Measurements from ENCODE around the gene WDR46.

Gene WDR46

DNA sequence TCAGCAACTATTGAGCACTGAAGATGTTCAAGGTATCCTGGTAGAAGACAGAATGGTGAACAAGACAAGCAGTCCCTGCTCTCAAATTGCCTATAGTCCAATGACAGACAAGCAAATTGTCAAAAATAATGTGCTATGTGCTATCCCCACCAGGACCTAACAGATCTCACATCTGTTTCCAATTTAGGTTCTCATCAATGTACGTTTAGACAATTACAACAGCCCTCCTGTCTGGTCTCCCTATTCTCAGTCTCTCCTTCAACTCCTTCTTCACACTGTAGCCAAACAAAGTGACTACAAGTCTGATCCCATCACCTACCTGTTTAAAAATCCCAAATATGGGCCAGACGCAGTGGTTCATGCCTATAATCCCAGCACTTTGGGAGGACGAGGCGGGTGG, 17.3 kb upstream of the WDR46 start:
- H3K4me3 ChIP-seq (ENCODE audit: low read depth, low read length) = no peak overlapping the region
- no peak for TF ChIP-seq POLR2A (IDR thresholded peaks at IDR 0.05; ENCODE audit: extremely low read depth, insufficient read length)
- TF ChIP-seq, protein P1, sequence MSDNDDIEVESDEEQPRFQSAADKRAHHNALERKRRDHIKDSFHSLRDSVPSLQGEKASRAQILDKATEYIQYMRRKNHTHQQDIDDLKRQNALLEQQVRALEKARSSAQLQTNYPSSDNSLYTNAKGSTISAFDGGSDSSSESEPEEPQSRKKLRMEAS (IDR thresholded peaks at IDR 0.05; ENCODE audit: low read depth, low read length) = no peak
- no peak for TF ChIP-seq MYC (IDR thresholded peaks at IDR 0.05; ENCODE audit: low read depth, low read length)
- TF ChIP-seq, protein P2, sequence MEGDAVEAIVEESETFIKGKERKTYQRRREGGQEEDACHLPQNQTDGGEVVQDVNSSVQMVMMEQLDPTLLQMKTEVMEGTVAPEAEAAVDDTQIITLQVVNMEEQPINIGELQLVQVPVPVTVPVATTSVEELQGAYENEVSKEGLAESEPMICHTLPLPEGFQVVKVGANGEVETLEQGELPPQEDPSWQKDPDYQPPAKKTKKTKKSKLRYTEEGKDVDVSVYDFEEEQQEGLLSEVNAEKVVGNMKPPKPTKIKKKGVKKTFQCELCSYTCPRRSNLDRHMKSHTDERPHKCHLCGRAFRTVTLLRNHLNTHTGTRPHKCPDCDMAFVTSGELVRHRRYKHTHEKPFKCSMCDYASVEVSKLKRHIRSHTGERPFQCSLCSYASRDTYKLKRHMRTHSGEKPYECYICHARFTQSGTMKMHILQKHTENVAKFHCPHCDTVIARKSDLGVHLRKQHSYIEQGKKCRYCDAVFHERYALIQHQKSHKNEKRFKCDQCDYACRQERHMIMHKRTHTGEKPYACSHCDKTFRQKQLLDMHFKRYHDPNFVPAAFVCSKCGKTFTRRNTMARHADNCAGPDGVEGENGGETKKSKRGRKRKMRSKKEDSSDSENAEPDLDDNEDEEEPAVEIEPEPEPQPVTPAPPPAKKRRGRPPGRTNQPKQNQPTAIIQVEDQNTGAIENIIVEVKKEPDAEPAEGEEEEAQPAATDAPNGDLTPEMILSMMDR (IDR thresholded peaks at IDR 0.05; ENCODE audit: low read depth, low read length) = no peak
- DNase-seq (ENCODE audit: low read depth) = no peak

DNA sequence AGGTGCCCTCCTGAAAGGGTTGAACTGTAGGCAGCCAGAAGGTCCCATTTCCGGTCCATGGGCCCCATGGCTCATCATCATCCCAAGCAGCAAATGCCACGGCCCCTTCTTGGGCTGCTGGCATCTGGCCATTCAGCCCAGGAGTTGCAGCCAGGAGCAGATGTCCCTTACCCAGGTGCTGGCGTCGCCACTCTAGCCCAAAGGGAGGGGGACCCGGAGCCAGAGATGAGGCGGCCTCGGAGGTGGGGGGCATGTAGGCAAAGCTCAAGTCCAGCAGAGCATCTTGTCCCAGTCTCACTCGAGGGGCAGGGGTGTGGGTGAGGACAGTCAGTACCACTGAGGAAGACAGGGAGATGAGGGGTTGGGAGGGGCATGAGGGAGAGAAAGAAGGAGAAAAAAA, 16.0 kb upstream of the WDR46 start:
- no peak overlapping the region for H3K4me3 ChIP-seq (ENCODE audit: low read depth, low read length)
- no peak for DNase-seq (ENCODE audit: low read depth)
- TF ChIP-seq MYC (IDR thresholded peaks at IDR 0.05; ENCODE audit: low read depth, low read length) = no peak
- TF ChIP-seq, protein P1 (IDR thresholded peaks at IDR 0.05; ENCODE audit: low read depth, low read length) = no peak
- no peak for TF ChIP-seq POLR2A (IDR thresholded peaks at IDR 0.05; ENCODE audit: extremely low read depth, insufficient read length)
- TF ChIP-seq, protein P2 (IDR thresholded peaks at IDR 0.05; ENCODE audit: low read depth, low read length) = no peak

DNA sequence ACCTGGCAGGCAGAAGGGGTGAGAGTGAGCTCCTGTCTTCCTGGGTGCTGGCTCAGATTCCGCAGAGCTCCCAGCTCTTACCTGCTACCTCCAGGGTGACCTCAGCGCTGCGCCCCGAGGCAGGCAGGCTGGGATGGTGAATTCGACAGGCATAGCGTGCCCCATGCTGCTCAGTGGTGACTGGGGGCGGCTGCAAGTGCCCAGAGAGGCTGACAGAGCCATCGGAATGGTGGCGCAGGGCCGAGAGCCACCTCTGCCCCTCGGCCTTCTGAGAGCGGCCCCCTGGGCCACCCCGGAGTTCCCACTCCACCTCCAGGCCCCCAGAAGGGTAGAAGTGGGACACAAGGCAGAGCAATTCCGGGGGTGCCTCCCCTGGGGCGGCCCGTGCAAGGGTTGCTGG, 15.2 kb upstream of the WDR46 start:
- no peak for DNase-seq (ENCODE audit: low read depth)

DNA sequence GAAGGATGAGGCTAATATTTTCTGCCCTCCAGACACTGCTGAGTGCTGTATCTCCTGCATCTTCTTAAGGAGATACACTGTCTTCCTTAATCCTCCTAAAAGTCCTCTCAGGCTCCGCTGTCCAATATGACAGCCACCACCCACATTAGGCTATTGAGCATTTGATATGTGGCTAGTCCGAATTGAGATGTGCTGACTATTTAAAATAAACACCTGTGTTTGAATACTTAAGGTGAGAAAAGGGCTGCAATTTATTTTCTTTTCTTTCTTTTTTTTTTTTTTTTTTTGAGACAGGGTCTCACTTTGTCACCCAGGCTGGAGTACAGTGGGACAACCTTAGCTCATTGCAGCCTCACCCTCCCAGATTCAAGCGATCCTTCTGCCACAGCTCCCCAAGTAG, 12.8 kb upstream of the WDR46 start:
- DNase-seq (ENCODE audit: low read depth) = no peak
- no peak overlapping the region for H3K4me3 ChIP-seq (ENCODE audit: low read depth, low read length)
- TF ChIP-seq POLR2A (IDR thresholded peaks at IDR 0.05; ENCODE audit: extremely low read depth, insufficient read length) = no peak
- TF ChIP-seq, protein P1 (IDR thresholded peaks at IDR 0.05; ENCODE audit: low read depth, low read length) = no peak
- TF ChIP-seq MYC (IDR thresholded peaks at IDR 0.05; ENCODE audit: low read depth, low read length) = no peak
- TF ChIP-seq, protein P2 (IDR thresholded peaks at IDR 0.05; ENCODE audit: low read depth, low read length) = no peak

More for the DNA sequence above, 15.2 kb upstream of the WDR46 start:
- no peak overlapping the region for H3K4me3 ChIP-seq (ENCODE audit: low read depth, low read length)
- TF ChIP-seq MYC (IDR thresholded peaks at IDR 0.05; ENCODE audit: low read depth, low read length) (no peak), POLR2A (IDR thresholded peaks at IDR 0.05; ENCODE audit: extremely low read depth, insufficient read length) (no peak)
- TF ChIP-seq, protein P2 (IDR thresholded peaks at IDR 0.05; ENCODE audit: low read depth, low read length) = no peak
- TF ChIP-seq, protein P1 (IDR thresholded peaks at IDR 0.05; ENCODE audit: low read depth, low read length) = no peak

DNA sequence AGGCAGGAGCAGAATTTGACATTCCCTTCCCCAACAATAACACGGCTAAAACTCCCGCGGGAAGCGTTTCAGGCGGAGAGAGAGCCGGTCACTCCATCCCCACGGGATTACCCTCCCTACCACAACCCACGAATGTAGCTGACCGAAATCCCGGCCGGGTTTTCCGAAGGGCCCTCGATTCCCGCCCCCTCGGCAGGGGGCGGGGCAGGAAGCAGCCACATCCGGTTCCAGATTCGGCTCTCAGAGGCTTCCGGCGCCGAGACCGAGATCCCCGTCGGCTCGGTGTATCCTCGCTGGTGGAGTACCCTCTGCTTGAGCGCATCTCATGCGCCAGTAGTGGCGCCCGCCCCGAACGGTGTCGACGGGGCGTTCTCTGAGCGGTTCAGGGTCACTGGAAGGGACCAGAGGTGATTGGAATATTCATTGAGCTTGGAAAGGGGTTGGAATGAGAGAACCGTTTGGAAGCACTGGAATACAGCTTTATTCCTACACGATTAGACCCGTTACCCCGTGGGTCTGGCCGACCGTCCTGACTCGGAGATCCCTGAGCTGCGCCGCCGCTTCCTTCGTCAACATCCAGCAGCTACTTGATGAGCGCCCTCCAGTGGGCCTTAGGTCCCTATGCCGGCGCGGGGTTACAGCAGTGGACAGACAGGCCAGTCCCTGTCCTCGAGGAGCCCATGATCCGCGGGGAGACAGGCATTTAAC, 10.4 kb upstream of the WDR46 start:
- peak overlapping the region; percentile 83 for H3K4me3 ChIP-seq (ENCODE audit: low read depth, low read length)
- TF ChIP-seq, protein P2 (IDR thresholded peaks at IDR 0.05; ENCODE audit: low read depth, low read length) = peak; percentile 74
- TF ChIP-seq, protein P1 (IDR thresholded peaks at IDR 0.05; ENCODE audit: low read depth, low read length) = peak; percentile 39; the same call in 1 of the 2 replicates
- TF ChIP-seq POLR2A (IDR thresholded peaks at IDR 0.05; ENCODE audit: extremely low read depth, insufficient read length) (peak; percentile 86), MYC (IDR thresholded peaks at IDR 0.05; ENCODE audit: low read depth, low read length) (peak; percentile 37; the same call in 1 of the 2 replicates)
- DNase-seq (ENCODE audit: low read depth) = peak; percentile 97

All from NB4 (cell line).